Vagina (tissue), 2 donors: ENCODE results near the gene SUSD1. TPM values are rescaled to one million over a fixed set of nuclear protein-coding genes. Genes with fewer than 3 reads are reported as not detected.
A peak's percentile ranks its signal among the peaks of the same experiment; 100 is the strongest.

ENCODE experiments used
- DNase-seq, 2 donors: peaks; one replicate each; pipeline ENCODE4 v3.0.0-alpha.2; 2017; ENCODE audit errors: extremely low spot score in 2 of 2
- H3K27ac ChIP-seq: fragments of 200-600 bp; sonication (generic); one replicate; pipeline ENCODE4 v1.5.1; 2019
- H3K27me3 ChIP-seq: fragments of 200-600 bp; sonication (generic); one replicate; pipeline ENCODE4 v1.5.1; 2019
- H3K36me3 ChIP-seq, 2 donors: fragments of 200-600 bp; sonication (generic); one replicate each; pipeline ENCODE4 v1.5.1; 2017 to 2019
- H3K4me1 ChIP-seq: fragments of 200-600 bp; sonication (generic); one replicate; pipeline ENCODE4 v1.5.1; 2019
- H3K4me3 ChIP-seq, 2 donors: fragments of 200-600 bp; sonication (generic); 1 replicate in 1 of 2; 2 replicates in 1 of 2; pipeline ENCODE4 v1.5.1; 2016 to 2019
- H3K9me3 ChIP-seq: fragments of 200-600 bp; sonication (generic); one replicate; pipeline ENCODE4 v1.5.1; 2019
- CTCF ChIP-seq, 3 experiments: fragments of 450-650 bp in 2 of 3; fragments of 200-600 bp in 1 of 3; sonication (generic) in 1 of 3; IDR thresholded peaks; one replicate each; pipeline ENCODE4 v1.5.1; 2017 to 2019; ENCODE audit warnings: antibody characterized with exemption in 3 of 3, mild to moderate bottlenecking in 2 of 3, moderate library complexity in 2 of 3
- POLR2A ChIP-seq, 2 donors: fragments of 450-650 bp; IDR thresholded peaks; one replicate each; pipeline ENCODE4 v1.6.1; 2017; ENCODE audit warnings: antibody characterized with exemption in 2 of 2, mild to moderate bottlenecking in 2 of 2, moderate library complexity in 2 of 2
- POLR2AphosphoS5 ChIP-seq, 2 donors: sonication (generic); formaldehyde crosslinking; IDR thresholded peaks; one replicate each; pipeline ENCODE4 v1.9.0; 2017; ENCODE audit warnings: antibody characterized with exemption in 2 of 2, mild to moderate bottlenecking in 2 of 2, low read depth in 1 of 2; ENCODE audit not compliant: insufficient read depth in 1 of 2
- intact Hi-C: fragments of 100-400 bp; cut with DNase I; formaldehyde crosslinking; loops from one replicate; pipeline ENCODE4 v1.15.1; 2023
- total RNA-seq: library from RNA; depleted of rRNA; stranded (reverse); fragments of >200 nt; gene quantifications from one replicate; pipeline ENCODE4 v1.2.3, GENCODE V29; 2016

SUSD1 gene
- total RNA-seq, 1 donor from 2014 or later = 10.8 TPM

DNA sequence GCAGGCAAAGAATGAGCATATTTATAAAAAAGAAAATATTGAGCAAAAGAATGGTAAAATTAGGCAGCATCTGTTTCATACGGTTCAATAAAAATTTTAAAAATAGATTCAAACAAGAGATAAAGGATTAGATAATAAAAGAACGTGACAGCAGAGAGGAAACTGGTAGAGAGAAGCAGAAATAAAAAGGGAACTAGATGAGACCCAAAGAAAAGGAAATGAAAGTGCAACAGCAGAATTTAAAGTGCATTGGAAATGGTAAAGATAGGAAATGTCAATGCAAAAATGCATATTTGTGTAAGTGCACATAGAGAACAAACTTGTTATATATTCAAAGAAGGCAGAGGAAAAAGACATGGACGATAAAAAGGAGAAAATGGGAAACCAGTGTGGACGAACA, 70.2 kb downstream of the SUSD1 start:
- H3K27ac ChIP-seq = no peak overlapping the region
- H3K4me3 ChIP-seq = no peak overlapping the region
- intact Hi-C loops = no loop called here
- H3K9me3 ChIP-seq = no peaks in the 10 kb centered on the region
- no peak for DNase-seq
- H3K36me3 ChIP-seq = no peaks in the 10 kb centered on the region
- no peaks in the 10 kb centered on the region for H3K27me3 ChIP-seq
- TF ChIP-seq POLR2AphosphoS5 (IDR thresholded peaks at IDR 0.05; ENCODE audit: insufficient read depth in 1 of 2, low read depth in 1 of 2) = no peak
- no peaks in the 10 kb centered on the region for H3K4me1 ChIP-seq

DNA sequence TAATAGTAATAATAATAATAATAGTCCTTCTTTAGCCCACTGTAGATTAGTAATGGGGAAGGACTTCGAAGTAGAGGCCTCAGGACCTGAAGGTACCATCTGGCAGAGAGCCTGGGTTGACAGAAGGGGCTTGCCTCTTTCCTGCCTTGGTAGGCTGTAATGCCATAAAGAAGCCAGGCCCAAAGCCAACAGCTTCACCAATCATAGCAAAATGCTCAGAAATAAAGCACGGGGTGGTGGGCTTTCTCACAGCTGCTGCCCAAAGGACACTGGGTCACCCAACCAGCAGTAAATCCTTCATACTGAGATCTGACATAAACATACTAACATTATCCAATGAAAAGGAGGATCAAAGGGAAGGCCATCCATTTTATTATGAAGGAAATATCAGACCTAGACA, 70.7 kb downstream of the SUSD1 start:
- no peaks in the 10 kb centered on the region for H3K9me3 ChIP-seq
- no peaks in the 10 kb centered on the region for H3K36me3 ChIP-seq
- intact Hi-C loops = no loop called here
- no peak overlapping the region for H3K27ac ChIP-seq
- no peak for DNase-seq
- H3K27me3 ChIP-seq = no peaks in the 10 kb centered on the region
- H3K4me1 ChIP-seq = no peaks in the 10 kb centered on the region
- TF ChIP-seq POLR2A (IDR thresholded peaks at IDR 0.05) = no peak
- TF ChIP-seq POLR2AphosphoS5 (IDR thresholded peaks at IDR 0.05; ENCODE audit: insufficient read depth in 1 of 2, low read depth in 1 of 2) = no peak
- TF ChIP-seq CTCF (IDR thresholded peaks at IDR 0.05) = no peak
- no peak overlapping the region for H3K4me3 ChIP-seq

GRCh38 chr9:112103405-112103804, 71.7 kb downstream of the SUSD1 start:
- H3K9me3 ChIP-seq = no peaks in the 10 kb centered on the region
- H3K4me3 ChIP-seq = no peak overlapping the region
- TF ChIP-seq CTCF (IDR thresholded peaks at IDR 0.05) = no peak
- TF ChIP-seq POLR2A (IDR thresholded peaks at IDR 0.05) = no peak
- TF ChIP-seq POLR2AphosphoS5 (IDR thresholded peaks at IDR 0.05; ENCODE audit: insufficient read depth in 1 of 2, low read depth in 1 of 2) = no peak
- H3K36me3 ChIP-seq = no peaks in the 10 kb centered on the region
- DNase-seq = no peak
- H3K27ac ChIP-seq = no peak overlapping the region
- no peaks in the 10 kb centered on the region for H3K4me1 ChIP-seq
- H3K27me3 ChIP-seq = no peaks in the 10 kb centered on the region
- intact Hi-C loops = no loop called here

GRCh38 chr9:112097712-112098688, 77.1 kb downstream of the SUSD1 start:
- peak; percentile 64 to 78 (median 77) for TF ChIP-seq CTCF (IDR thresholded peaks at IDR 0.05)
- TF ChIP-seq POLR2A (IDR thresholded peaks at IDR 0.05) = no peak
- no peak for TF ChIP-seq POLR2AphosphoS5 (IDR thresholded peaks at IDR 0.05; ENCODE audit: insufficient read depth in 1 of 2, low read depth in 1 of 2)
- H3K36me3 ChIP-seq = no peaks in the 10 kb centered on the region
- no peaks in the 10 kb centered on the region for H3K27me3 ChIP-seq
- no peak for DNase-seq
- no peak overlapping the region for H3K27ac ChIP-seq
- intact Hi-C loops = loop anchor here (10.0 kb wide), 1 partner anchor 257 kb away; no protein-coding TSS in a partner anchor
- no peaks in the 10 kb centered on the region for H3K4me1 ChIP-seq
- H3K9me3 ChIP-seq = no peaks in the 10 kb centered on the region
- H3K4me3 ChIP-seq = no peak overlapping the region

DNA sequence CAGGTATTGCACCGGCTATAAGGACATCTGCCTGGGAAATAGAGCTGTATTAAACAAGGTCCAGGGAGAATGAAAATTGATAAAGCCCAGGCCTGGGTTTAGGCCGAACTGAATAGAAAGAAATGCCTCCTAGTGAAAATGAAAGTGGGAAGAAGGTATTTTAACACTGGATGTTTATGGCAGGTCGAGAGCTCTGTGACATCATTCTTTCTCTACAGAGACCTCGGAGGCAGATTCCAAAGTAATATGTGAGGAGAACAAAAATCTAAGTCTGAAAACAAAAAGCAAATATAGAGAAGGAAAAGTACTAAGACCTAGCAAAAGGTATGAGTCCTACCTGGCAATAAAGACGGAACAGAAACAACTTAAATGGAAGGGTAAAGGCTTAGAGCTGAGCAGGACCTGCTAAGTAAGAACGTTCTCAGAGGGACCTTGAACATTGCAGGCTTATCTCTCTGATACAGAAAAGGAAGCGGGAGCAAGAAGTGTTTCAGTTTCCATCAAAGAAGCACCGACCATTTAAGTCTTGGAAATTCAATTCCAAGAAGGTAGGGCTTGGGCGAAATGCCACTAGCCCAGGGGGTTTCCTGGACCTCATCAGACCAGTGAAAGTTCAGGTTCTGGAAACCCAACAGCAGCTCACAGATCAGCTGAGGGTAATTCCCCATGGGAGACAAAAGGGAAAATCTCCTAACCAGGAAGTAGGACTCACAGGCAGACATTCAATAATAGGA, 80.0 kb downstream of the SUSD1 start:
- Histone ChIP-seq H3K27me3 (no peaks in the 10 kb centered on the region), H3K9me3 (no peaks in the 10 kb centered on the region), H3K4me1 (no peaks in the 10 kb centered on the region), H3K4me3 (no peak overlapping the region), H3K27ac (no peak overlapping the region), H3K36me3 (no peaks in the 10 kb centered on the region)
- no peak for TF ChIP-seq POLR2AphosphoS5 (IDR thresholded peaks at IDR 0.05; ENCODE audit: insufficient read depth in 1 of 2, low read depth in 1 of 2)
- no peak for TF ChIP-seq POLR2A (IDR thresholded peaks at IDR 0.05)
- intact Hi-C loops = loop anchor here (10.0 kb wide), 1 partner anchor 260 kb away; no protein-coding TSS in a partner anchor
- no peak for DNase-seq
